Measurements from ENCODE around the gene MT1M.
"Not testable (repeated sequence)": the region's sequence is repeated elsewhere in the genome, so short reads cannot be mapped to it uniquely, and the experiment has no call there.

The MT1M gene

DNA sequence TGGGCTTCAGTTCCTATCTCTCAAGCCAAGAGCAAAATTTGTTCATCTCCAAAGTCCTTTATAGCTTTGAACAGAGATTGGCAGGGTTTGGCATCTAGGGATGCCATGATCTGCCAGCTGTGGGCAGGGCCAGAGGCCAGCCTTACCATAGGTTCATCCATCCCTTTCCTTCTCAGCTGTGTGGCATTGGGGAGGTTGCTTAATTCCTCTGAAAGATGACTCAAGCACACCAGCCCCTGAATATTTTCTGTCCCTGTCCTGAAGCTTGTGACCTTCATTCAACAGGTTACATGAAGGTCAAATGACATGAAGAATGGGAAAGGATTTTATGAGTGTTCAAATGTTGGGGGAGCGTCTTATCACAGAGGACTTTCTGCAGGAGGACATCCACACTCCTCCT lies 32.0 kb downstream of the MT1M start:
- Histone ChIP-seq H4K8ac (ENCODE audit: low read depth, low read length) (no peak overlapping the region), H2AFZ (ENCODE audit: insufficient read depth, low read length, poor library complexity) (no peak overlapping the region), H3K14ac (ENCODE audit: low read length) (no peak overlapping the region), H3K27me3 (ENCODE audit: insufficient read depth, low read length) (peaks cover 62% of the 10 kb centered on the region), H3K36me3 (ENCODE audit: control insufficient read depth in 1 of 2, insufficient read depth in 2 of 2, low read length in 2 of 2) (no peaks in the 10 kb centered on the region), H3K23ac (ENCODE audit: low read length) (no peak overlapping the region), H2BK12ac (ENCODE audit: low read length) (no peak overlapping the region), H2BK120ac (ENCODE audit: insufficient read depth, low read length, poor library complexity) (no peak overlapping the region), H3K9me3 (ENCODE audit: insufficient read depth, low read depth, low read length) (peaks cover 4% of the 10 kb centered on the region), H4K12ac (ENCODE audit: low read depth, low read length) (no peak overlapping the region), H3K9ac (ENCODE audit: low read length) (no peak overlapping the region), H3K79me1 (ENCODE audit: low read length) (no peaks in the 10 kb centered on the region), H2AK5ac (ENCODE audit: low read length) (no peak overlapping the region), H4K91ac (ENCODE audit: low read depth, low read length) (no peak overlapping the region), H3K4me3 (ENCODE audit: low read depth, low read length) (no peak overlapping the region), H2BK5ac (ENCODE audit: low read depth, low read length, poor library complexity) (no peak overlapping the region), H3K4me2 (ENCODE audit: low read length) (no peak overlapping the region), H3K27ac (ENCODE audit: low read depth, low read length) (no peak overlapping the region), H3K18ac (ENCODE audit: low read length) (no peak overlapping the region), H3K79me2 (ENCODE audit: control insufficient read depth, insufficient read depth, low read length, poor library complexity) (no peaks in the 10 kb centered on the region), H3K4ac (ENCODE audit: low read depth, low read length) (no peak overlapping the region), H3K4me1 (ENCODE audit: control insufficient read depth in 1 of 2, insufficient read depth in 2 of 2, low read length in 2 of 2) (peaks cover 0 to 5% of the 10 kb centered on the region in 2 experiments)
- no peak for DNase-seq
- WGBS (ENCODE audit: extremely low coverage, insufficient coverage, insufficient read length) = no CpG with 5 or more reads among the region's 1 CpG

DNA sequence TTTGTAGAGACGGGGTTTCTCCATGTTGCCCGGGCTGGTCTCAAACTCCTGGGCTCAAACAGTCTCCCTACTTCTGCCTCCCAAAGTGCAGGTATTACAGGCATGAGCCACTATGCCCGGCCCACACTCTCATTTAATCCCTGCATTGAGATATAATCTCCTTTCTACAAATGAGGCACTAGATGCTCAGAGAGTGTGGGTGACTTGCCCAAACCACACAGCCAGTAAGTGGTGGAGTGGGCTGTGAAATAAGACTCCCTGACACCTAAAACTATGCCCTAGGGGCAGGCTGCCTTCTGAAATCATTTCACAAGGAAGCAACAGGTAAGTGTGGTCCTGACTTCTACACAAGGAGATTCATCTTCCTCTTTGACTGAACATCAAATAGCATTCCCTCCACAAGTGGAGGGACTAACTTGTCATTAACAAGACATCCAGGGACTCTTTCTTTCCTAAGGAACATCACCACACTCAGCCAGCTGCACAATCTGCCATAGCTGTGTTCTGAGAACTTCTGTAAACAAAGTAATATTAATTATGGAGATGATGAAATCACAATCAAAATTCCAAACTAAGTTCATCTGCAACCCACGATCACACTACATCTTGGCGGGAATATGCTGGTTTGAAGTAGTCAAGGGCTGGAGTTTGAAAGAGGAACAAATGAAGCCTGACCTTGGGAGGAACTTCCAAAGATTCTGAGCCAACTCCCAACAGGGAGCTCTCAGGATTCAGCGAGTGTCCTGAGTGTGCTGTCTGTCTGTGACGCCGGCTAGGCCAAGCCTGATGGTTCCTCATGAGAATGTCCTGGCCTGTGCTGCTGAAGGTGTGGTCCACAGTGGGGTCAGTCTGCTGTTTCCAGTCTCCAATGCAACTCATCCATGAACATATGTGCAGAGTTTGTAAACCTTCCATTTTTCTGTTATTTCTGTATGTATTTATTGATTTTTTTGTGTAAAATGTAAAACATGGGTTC lies 33.1 kb downstream of the MT1M start:
- not testable (repeated sequence) for H4K8ac ChIP-seq (ENCODE audit: low read depth, low read length); H3K9me3 ChIP-seq (ENCODE audit: insufficient read depth, low read depth, low read length); H3K36me3 ChIP-seq (ENCODE audit: control insufficient read depth in 1 of 2, insufficient read depth in 2 of 2, low read length in 2 of 2); H3K79me2 ChIP-seq (ENCODE audit: control insufficient read depth, insufficient read depth, low read length, poor library complexity); H2AK5ac ChIP-seq (ENCODE audit: low read length); H2AFZ ChIP-seq (ENCODE audit: insufficient read depth, low read length, poor library complexity); H4K91ac ChIP-seq (ENCODE audit: low read depth, low read length); H3K4ac ChIP-seq (ENCODE audit: low read depth, low read length); H2BK12ac ChIP-seq (ENCODE audit: low read length); DNase-seq; H3K23ac ChIP-seq (ENCODE audit: low read length); H3K79me1 ChIP-seq (ENCODE audit: low read length); H3K9ac ChIP-seq (ENCODE audit: low read length); H3K14ac ChIP-seq (ENCODE audit: low read length); H2BK5ac ChIP-seq (ENCODE audit: low read depth, low read length, poor library complexity); H3K27ac ChIP-seq (ENCODE audit: low read depth, low read length); H3K18ac ChIP-seq (ENCODE audit: low read length); H4K12ac ChIP-seq (ENCODE audit: low read depth, low read length); H3K4me1 ChIP-seq (ENCODE audit: control insufficient read depth in 1 of 2, insufficient read depth in 2 of 2, low read length in 2 of 2); H2BK120ac ChIP-seq (ENCODE audit: insufficient read depth, low read length, poor library complexity); H3K4me3 ChIP-seq (ENCODE audit: low read depth, low read length); H3K4me2 ChIP-seq (ENCODE audit: low read length)
- WGBS (ENCODE audit: extremely low coverage, insufficient coverage, insufficient read length) = no CpG with 5 or more reads among the region's 8 CpGs
- peaks cover 71% of the 10 kb centered on the region for H3K27me3 ChIP-seq (ENCODE audit: insufficient read depth, low read length)

DNA sequence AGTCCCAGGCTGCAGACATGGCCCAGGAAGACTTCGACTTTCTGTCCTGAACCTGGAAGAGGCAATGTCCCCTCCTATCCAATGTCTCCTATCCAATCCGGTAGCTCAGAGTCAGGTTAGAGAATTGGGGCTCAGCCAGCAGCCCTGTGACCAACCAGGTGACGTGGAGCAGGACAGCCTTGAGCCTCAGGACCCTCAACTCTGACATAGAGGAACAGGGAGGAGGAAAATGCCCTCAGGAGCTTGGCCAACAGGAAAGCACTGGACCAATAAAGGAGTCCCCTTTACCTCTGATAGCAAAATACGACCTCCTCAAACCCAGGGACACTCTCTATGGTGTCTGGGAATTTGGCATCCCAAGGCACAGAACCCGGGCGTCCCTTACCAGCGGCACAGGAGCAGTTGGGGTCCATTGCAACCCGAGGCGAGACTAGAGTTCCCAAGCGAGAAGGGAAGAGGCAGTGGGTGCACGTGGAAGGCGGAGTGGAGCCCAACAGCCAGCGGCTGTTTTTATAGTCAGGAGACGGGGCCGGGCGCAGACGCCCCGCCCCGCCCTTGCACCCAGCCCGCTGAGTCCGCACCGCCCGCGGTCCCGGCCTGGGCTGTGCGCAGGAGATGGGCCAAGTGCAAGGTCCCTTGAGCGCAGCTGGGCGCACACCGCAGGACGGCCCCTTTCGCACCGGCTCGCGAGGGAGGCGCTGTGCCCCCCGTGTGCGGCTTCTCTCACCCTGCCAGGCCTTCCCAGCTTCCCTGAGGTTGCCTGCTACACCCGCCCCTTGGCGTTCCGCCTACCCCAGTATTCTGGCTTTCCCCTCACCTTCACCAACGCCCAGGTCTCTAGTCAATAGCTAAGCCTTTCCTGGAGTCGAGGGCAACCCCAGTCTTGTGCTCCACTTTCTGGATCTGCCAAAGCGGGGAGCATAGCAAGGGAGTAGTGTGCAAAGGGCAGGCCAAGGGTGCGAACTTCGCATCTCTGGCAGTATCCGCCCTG lies 35.4 kb downstream of the MT1M start, which contains the start of gene MT1G:
Gene MT1G, minus strand, starts transcription at position 485 of the 991 bp plus-strand sequence. Its CDS starts 72 bp downstream, at position 413.
- Histone ChIP-seq H3K27ac (ENCODE audit: low read depth, low read length) (no peak within 1 kb of the TSS), H3K27me3 (ENCODE audit: insufficient read depth, low read length) (peaks cover 72% of the 10 kb centered on the region), H3K23ac (ENCODE audit: low read length) (peak within 1 kb of the TSS; percentile 87), H2BK12ac (ENCODE audit: low read length) (no peak within 1 kb of the TSS), H4K12ac (ENCODE audit: low read depth, low read length) (no peak within 1 kb of the TSS), H3K4me3 (ENCODE audit: low read depth, low read length) (no peak within 1 kb of the TSS), H3K18ac (ENCODE audit: low read length) (no peak within 1 kb of the TSS), H3K14ac (ENCODE audit: low read length) (no peak within 1 kb of the TSS), H3K9me3 (ENCODE audit: insufficient read depth, low read depth, low read length) (peaks cover 7% of the 10 kb centered on the region), H3K4ac (ENCODE audit: low read depth, low read length) (no peak within 1 kb of the TSS), H2BK5ac (ENCODE audit: low read depth, low read length, poor library complexity) (no peak within 1 kb of the TSS), H2BK120ac (ENCODE audit: insufficient read depth, low read length, poor library complexity) (no peak within 1 kb of the TSS), H2AFZ (ENCODE audit: insufficient read depth, low read length, poor library complexity) (no peak within 1 kb of the TSS), H3K79me2 (ENCODE audit: control insufficient read depth, insufficient read depth, low read length, poor library complexity) (no peaks in the 10 kb centered on the region), H3K4me2 (ENCODE audit: low read length) (no peak within 1 kb of the TSS), H3K79me1 (ENCODE audit: low read length) (no peaks in the 10 kb centered on the region), H4K8ac (ENCODE audit: low read depth, low read length) (no peak within 1 kb of the TSS), H3K36me3 (ENCODE audit: control insufficient read depth in 1 of 2, insufficient read depth in 2 of 2, low read length in 2 of 2) (no peaks in the 10 kb centered on the region), H3K9ac (ENCODE audit: low read length) (no peak within 1 kb of the TSS), H4K91ac (ENCODE audit: low read depth, low read length) (no peak within 1 kb of the TSS), H2AK5ac (ENCODE audit: low read length) (no peak within 1 kb of the TSS), H3K4me1 (ENCODE audit: control insufficient read depth in 1 of 2, insufficient read depth in 2 of 2, low read length in 2 of 2) (peaks cover 0 to 3% of the 10 kb centered on the region in 2 experiments)
- WGBS (ENCODE audit: extremely low coverage, insufficient coverage, insufficient read length) = no CpG with 5 or more reads among the region's 46 CpGs
- DNase-seq = peak in 1 of 2 donors; percentile 46

Data from trophoblast cell (in vitro differentiated cells and primary cell).